GM19099 (cell line): ENCODE measurements around the gene NR1I2.

Experiments
- POLR2A ChIP-seq: IDR thresholded peaks from 3 replicates; pipeline ENCODE4 v1.6.1; 2011; ENCODE audit warnings: low read depth; ENCODE audit not compliant: insufficient read length; ENCODE audit errors: extremely low read depth

The NR1I2 gene

GRCh38 chr3:119768668-119769393, 13.1 kb upstream of the NR1I2 start:
- TF ChIP-seq POLR2A = no peak

GRCh38 chr3:119769394-119770149, 12.3 kb upstream of the NR1I2 start:
- TF ChIP-seq POLR2A = no peak

GRCh38 chr3:119774444-119774843, 7.5 kb upstream of the NR1I2 start:
- TF ChIP-seq POLR2A = no peak

- TF ChIP-seq POLR2A = no peak
Observed at GRCh38 chr3:119776304-119776703, 5.6 kb upstream of the NR1I2 start.

GRCh38 chr3:119778176-119778575, 3.7 kb upstream of the NR1I2 start:
- no peak for TF ChIP-seq POLR2A

- no peak for TF ChIP-seq POLR2A
Observed at GRCh38 chr3:119778811-119779210, 3.1 kb upstream of the NR1I2 start.

GRCh38 chr3:119779731-119780383, 2.0 kb upstream of the NR1I2 start:
- TF ChIP-seq POLR2A = no peak

- no peak for TF ChIP-seq POLR2A
Observed at GRCh38 chr3:119782460-119782859, 559 bp downstream of the NR1I2 start.

- TF ChIP-seq POLR2A = no peak
Observed at GRCh38 chr3:119783255-119783654, 1.4 kb downstream of the NR1I2 start.

GRCh38 chr3:119783883-119784282, 2.0 kb downstream of the NR1I2 start:
- no peak for TF ChIP-seq POLR2A

GRCh38 chr3:119786409-119786808, 4.5 kb downstream of the NR1I2 start:
- TF ChIP-seq POLR2A = no peak

GRCh38 chr3:119790369-119790768, 8.5 kb downstream of the NR1I2 start:
- no peak for TF ChIP-seq POLR2A

GRCh38 chr3:119792270-119792669, 10.4 kb downstream of the NR1I2 start:
- TF ChIP-seq POLR2A = no peak

- TF ChIP-seq POLR2A = no peak
Observed at GRCh38 chr3:119794401-119794800, 12.5 kb downstream of the NR1I2 start.

GRCh38 chr3:119794971-119795612, 13.2 kb downstream of the NR1I2 start:
- TF ChIP-seq POLR2A = no peak
